Keratinocyte (primary cell): ENCODE measurements around the gene GPR139. TPM values are rescaled to one million over a fixed set of nuclear protein-coding genes. Genes with fewer than 3 reads are reported as not detected.

Experiments
- DNase-seq: peaks from one replicate; pipeline ENCODE4 v3.0.0-alpha.2; 2011; ENCODE audit warnings: low read depth, missing footprints, low spot score
- FAIRE-seq: peaks from 2 replicates; lab custom pipeline; 2011; peaks lifted over from hg19 to GRCh38; lab: Jason Lieb, UNC
- H2AFZ ChIP-seq: 2 replicates; pipeline ENCODE4 v1.6.0; 2012; ENCODE audit warnings: low read length, control low read depth, inconsistent platforms; ENCODE audit not compliant: control insufficient read depth
- H3K27ac ChIP-seq: 2 replicates; pipeline ENCODE4 v1.5.1; 2011; ENCODE audit warnings: low read length; ENCODE audit not compliant: control insufficient read depth, insufficient read depth
- H3K27me3 ChIP-seq: 3 replicates; pipeline ENCODE4 v1.6.0; 2011; ENCODE audit warnings: low read length; ENCODE audit not compliant: control insufficient read depth, insufficient read depth; ENCODE audit errors: extremely low read depth
- H3K36me3 ChIP-seq, 2 experiments: 2 replicates in 1 of 2; 3 replicates in 1 of 2; pipeline ENCODE4 v1.5.1; 2011; ENCODE audit warnings: low read length in 2 of 2, mild to moderate bottlenecking in 1 of 2; ENCODE audit not compliant: control insufficient read depth in 2 of 2, insufficient read depth in 2 of 2; ENCODE audit errors: extremely low read depth in 1 of 2
- H3K4me1 ChIP-seq: 3 replicates; pipeline ENCODE4 v1.5.1; 2011; ENCODE audit warnings: low read length; ENCODE audit not compliant: control insufficient read depth, insufficient read depth; ENCODE audit errors: extremely low read depth
- H3K4me2 ChIP-seq: 3 replicates; pipeline ENCODE4 v1.6.0; 2011; ENCODE audit warnings: low read depth, low read length; ENCODE audit not compliant: control insufficient read depth, insufficient read depth; ENCODE audit errors: extremely low read depth
- H3K4me3 ChIP-seq, 3 experiments: fragments of 200-600 bp in 1 of 3; sonication (generic) in 1 of 3; 2 replicates in 2 of 3; 3 replicates in 1 of 3; pipeline ENCODE4 v1.5.1; 2011 to 2016; ENCODE audit warnings: low read length in 3 of 3, mild to moderate bottlenecking in 3 of 3, control low read depth in 2 of 3, inconsistent platforms in 1 of 3, low read depth in 1 of 3, mixed read lengths in 1 of 3, mixed run types in 1 of 3, moderate library complexity in 1 of 3; ENCODE audit not compliant: control insufficient read depth in 2 of 3, insufficient read depth in 2 of 3; ENCODE audit errors: extremely low read depth in 1 of 3
- H3K79me2 ChIP-seq: 2 replicates; pipeline ENCODE4 v1.6.0; 2012; ENCODE audit warnings: low read length; ENCODE audit not compliant: control insufficient read depth, insufficient read depth
- H3K9ac ChIP-seq: 3 replicates; pipeline ENCODE4 v1.6.0; 2011; ENCODE audit warnings: low read length; ENCODE audit not compliant: control insufficient read depth, insufficient read depth; ENCODE audit errors: extremely low read depth
- H3K9me1 ChIP-seq: 3 replicates; pipeline ENCODE4 v1.6.0; 2011; ENCODE audit warnings: low read length; ENCODE audit not compliant: control insufficient read depth, insufficient read depth; ENCODE audit errors: extremely low read depth
- H3K9me3 ChIP-seq: 2 replicates; pipeline ENCODE4 v1.5.1; 2012; ENCODE audit warnings: low read depth, low read length; ENCODE audit not compliant: control insufficient read depth
- H4K20me1 ChIP-seq: 3 replicates; pipeline ENCODE4 v1.6.0; 2011; ENCODE audit warnings: low read length; ENCODE audit not compliant: control insufficient read depth, insufficient read depth; ENCODE audit errors: extremely low read depth
- EZH2 ChIP-seq: IDR thresholded peaks from one replicate; pipeline ENCODE4 v1.6.1; 2012; ENCODE audit warnings: inconsistent platforms, mild to moderate bottlenecking, low read length, moderate library complexity
- dilution Hi-C: fragments of 300-500 bp; cut with MboI; formaldehyde crosslinking; loops from one replicate; pipeline ENCODE4 v1.7.0; 2020; ENCODE audit warnings: low sequenced_read_pairs; ENCODE audit not compliant: extremely low pct_ligation_motif_present
- polyA plus RNA-seq, 5 experiments: library from polyadenylated mRNA; depleted of rRNA in 3 of 5; stranded (reverse) in 3 of 5; stranded (forward) in 1 of 5; unstranded in 1 of 5; fragments of >200 nt; gene quantifications; 1 replicate in 1 of 5; 2 replicates in 3 of 5; 3 replicates in 1 of 5; pipeline versions ENCODE4 v1.2.1 to v1.2.3, GENCODE V29; 2011 to 2012; ENCODE audit warnings: missing spikeins in 2 of 5, low read depth in 1 of 5, low replicate concordance in 1 of 5
- TF ChIP-seq, protein P1 (sequence below), 3 experiments: IDR thresholded peaks in 1 of 3; conservative IDR thresholded peaks in 1 of 3; optimal IDR thresholded peaks in 1 of 3; 2 replicates in 2 of 3; 3 replicates in 1 of 3; pipeline versions ENCODE3 to v1.5.1; 2011; ENCODE audit warnings: low read length in 3 of 3, mild to moderate bottlenecking in 3 of 3, moderate library complexity in 2 of 3, control low read depth in 1 of 3, inconsistent platforms in 1 of 3; ENCODE audit not compliant: insufficient read depth in 2 of 3; ENCODE audit errors: extremely low read depth in 1 of 3

The GPR139 gene
- polyA plus RNA-seq, 1 donor (not counting 4 experiments of a cell fraction or from before 2014, with no cell fraction given), result not detected

GRCh38 chr16:20075243-20075642, 1.6 kb upstream of the GPR139 start:
- Histone ChIP-seq H2AFZ (no peak overlapping the region), H3K9me1 (no peaks in the 10 kb centered on the region), H3K4me1 (no peaks in the 10 kb centered on the region), H3K9ac (no peak overlapping the region), H4K20me1 (no peaks in the 10 kb centered on the region), H3K79me2 (no peaks in the 10 kb centered on the region), H3K27me3 (peaks cover 28% of the 10 kb centered on the region), H3K9me3 (no peaks in the 10 kb centered on the region), H3K27ac (no peak overlapping the region), H3K4me3 (no peak overlapping the region), H3K36me3 (no peaks in the 10 kb centered on the region), H3K4me2 (no peak overlapping the region)
- dilution Hi-C loops, result loop anchor here (5.0 to 10.0 kb wide), 2 partner anchors 43 to 60 kb away; no protein-coding TSS in a partner anchor
- no peak for TF ChIP-seq EZH2
- TF ChIP-seq, protein P1, sequence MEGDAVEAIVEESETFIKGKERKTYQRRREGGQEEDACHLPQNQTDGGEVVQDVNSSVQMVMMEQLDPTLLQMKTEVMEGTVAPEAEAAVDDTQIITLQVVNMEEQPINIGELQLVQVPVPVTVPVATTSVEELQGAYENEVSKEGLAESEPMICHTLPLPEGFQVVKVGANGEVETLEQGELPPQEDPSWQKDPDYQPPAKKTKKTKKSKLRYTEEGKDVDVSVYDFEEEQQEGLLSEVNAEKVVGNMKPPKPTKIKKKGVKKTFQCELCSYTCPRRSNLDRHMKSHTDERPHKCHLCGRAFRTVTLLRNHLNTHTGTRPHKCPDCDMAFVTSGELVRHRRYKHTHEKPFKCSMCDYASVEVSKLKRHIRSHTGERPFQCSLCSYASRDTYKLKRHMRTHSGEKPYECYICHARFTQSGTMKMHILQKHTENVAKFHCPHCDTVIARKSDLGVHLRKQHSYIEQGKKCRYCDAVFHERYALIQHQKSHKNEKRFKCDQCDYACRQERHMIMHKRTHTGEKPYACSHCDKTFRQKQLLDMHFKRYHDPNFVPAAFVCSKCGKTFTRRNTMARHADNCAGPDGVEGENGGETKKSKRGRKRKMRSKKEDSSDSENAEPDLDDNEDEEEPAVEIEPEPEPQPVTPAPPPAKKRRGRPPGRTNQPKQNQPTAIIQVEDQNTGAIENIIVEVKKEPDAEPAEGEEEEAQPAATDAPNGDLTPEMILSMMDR (optimal IDR thresholded peaks at IDR 0.05 in 1 of 3, IDR thresholded peaks at IDR 0.05 in 1 of 3, conservative IDR thresholded peaks at IDR 0.05 in 1 of 3; ENCODE audit: extremely low read depth in 1 of 3, insufficient read depth in 2 of 3, low read length in 3 of 3), result no peak
- FAIRE-seq (no peak), DNase-seq (no peak)

DNA sequence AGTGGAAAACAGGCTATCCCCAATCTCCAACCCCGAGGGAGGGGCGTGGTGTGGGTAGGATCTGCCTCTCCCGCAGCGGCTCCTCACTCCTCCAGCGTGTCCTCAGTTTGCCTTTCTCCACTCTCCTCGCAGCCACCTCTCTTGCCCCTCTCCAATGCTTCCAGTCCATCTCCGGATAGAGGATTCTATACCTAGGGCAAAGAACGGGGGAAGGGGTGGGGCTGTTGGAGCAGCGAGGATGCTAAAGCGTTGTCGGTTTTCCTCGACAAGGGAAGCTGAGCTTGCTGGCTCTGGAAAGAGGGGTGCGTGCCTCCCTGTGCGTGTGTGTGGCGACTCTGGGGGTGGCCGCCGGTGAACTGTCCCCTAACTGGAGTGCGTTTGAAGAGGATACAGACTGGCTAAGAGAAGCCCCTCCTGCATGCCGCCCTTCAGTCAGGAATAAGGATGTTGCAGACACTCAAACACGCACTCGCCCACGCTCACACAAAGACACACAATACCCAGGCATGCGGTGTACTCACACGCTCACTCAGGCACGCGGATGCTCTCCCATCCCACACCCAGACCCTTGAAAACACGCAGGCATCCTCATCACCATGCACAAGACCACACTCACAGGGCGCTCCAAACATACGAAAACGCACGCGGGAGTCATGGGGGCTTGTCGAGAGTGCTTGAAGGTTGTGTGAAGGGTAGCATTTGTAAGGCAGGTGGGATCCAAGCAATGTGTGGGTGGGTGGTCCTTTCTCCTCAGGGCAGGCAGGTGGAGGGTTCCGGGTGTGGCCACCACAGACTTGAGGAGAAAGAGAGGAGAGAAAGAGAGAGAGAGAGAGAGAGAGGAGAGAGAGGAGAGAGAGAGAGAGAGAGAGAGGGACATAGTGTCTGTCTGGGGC, 655 bp upstream of the GPR139 start:
- dilution Hi-C loops, result loop anchor here (10.0 kb wide), 1 partner anchor 60 kb away; no protein-coding TSS in a partner anchor
- FAIRE-seq, result no peak
- H3K27me3 ChIP-seq, result peaks cover 28% of the 10 kb centered on the region

More for the DNA sequence above, 655 bp upstream of the GPR139 start:
- H3K4me2 ChIP-seq, result no peak overlapping the region
- no peak overlapping the region for H3K9ac ChIP-seq
- no peak overlapping the region for H3K4me3 ChIP-seq
- H3K4me1 ChIP-seq, result no peaks in the 10 kb centered on the region
- H3K36me3 ChIP-seq, result no peaks in the 10 kb centered on the region
- no peak for DNase-seq
- H2AFZ ChIP-seq, result no peak overlapping the region
- H4K20me1 ChIP-seq, result no peaks in the 10 kb centered on the region
- no peaks in the 10 kb centered on the region for H3K79me2 ChIP-seq
- no peak overlapping the region for H3K27ac ChIP-seq
- no peaks in the 10 kb centered on the region for H3K9me3 ChIP-seq
- TF ChIP-seq, protein P1 (optimal IDR thresholded peaks at IDR 0.05 in 1 of 3, IDR thresholded peaks at IDR 0.05 in 1 of 3, conservative IDR thresholded peaks at IDR 0.05 in 1 of 3; ENCODE audit: extremely low read depth in 1 of 3, insufficient read depth in 2 of 3, low read length in 3 of 3), result no peak
- TF ChIP-seq EZH2, result no peak
- H3K9me1 ChIP-seq, result no peaks in the 10 kb centered on the region
